Liver (tissue), 9 donors: ENCODE results near the gene CORO2A. TPM values are rescaled to one million over a fixed set of nuclear protein-coding genes. Genes with fewer than 3 reads are reported as not detected.

Source experiments
- DNase-seq: peaks from one replicate; pipeline ENCODE4 v3.0.0-alpha.2; 2017; ENCODE audit warnings: low spot score
- H3K27ac ChIP-seq, 2 donors: one replicate each; pipeline ENCODE4 v1.7.0; 2013; ENCODE audit warnings: inconsistent platforms in 2 of 2, low read length in 2 of 2, control low read depth in 1 of 2, low read depth in 1 of 2, mild to moderate bottlenecking in 1 of 2
- H3K27me3 ChIP-seq, 4 donors: one replicate each; pipeline versions ENCODE4 v1.6.1 to v1.7.0; 2013; ENCODE audit warnings: low read length in 3 of 4, inconsistent platforms in 1 of 4, mild to moderate bottlenecking in 1 of 4, moderate library complexity in 1 of 4; ENCODE audit not compliant: control insufficient read depth in 4 of 4, insufficient read depth in 4 of 4
- H3K36me3 ChIP-seq, 4 donors: one replicate each; pipeline versions ENCODE4 v1.6.1 to v1.7.0; 2013; ENCODE audit warnings: low read length in 3 of 4, mild to moderate bottlenecking in 3 of 4, low read depth in 1 of 4, moderate library complexity in 1 of 4; ENCODE audit not compliant: control insufficient read depth in 4 of 4, insufficient read depth in 3 of 4
- H3K4me1 ChIP-seq, 4 donors: one replicate each; pipeline versions ENCODE4 v1.6.1 to v1.7.0; 2013; ENCODE audit warnings: low read length in 3 of 4, mild to moderate bottlenecking in 3 of 4, moderate library complexity in 1 of 4; ENCODE audit not compliant: control insufficient read depth in 4 of 4, insufficient read depth in 4 of 4
- H3K4me3 ChIP-seq, 3 donors: one replicate each; pipeline versions ENCODE4 v1.6.1 to v1.7.0; 2013; ENCODE audit warnings: low read length in 3 of 3, control low read depth in 1 of 3, low read depth in 1 of 3, mild to moderate bottlenecking in 1 of 3
- H3K9ac ChIP-seq, 2 donors: one replicate each; pipeline ENCODE4 v1.7.0; 2013; ENCODE audit warnings: low read length in 2 of 2, mild to moderate bottlenecking in 2 of 2, moderate library complexity in 2 of 2, control low read depth in 1 of 2, low read depth in 1 of 2
- H3K9me3 ChIP-seq, 4 donors: one replicate each; pipeline versions ENCODE4 v1.6.1 to v1.7.0; 2013; ENCODE audit warnings: low read length in 3 of 4; ENCODE audit not compliant: control insufficient read depth in 4 of 4
- EGR1 ChIP-seq, 2 donors: IDR thresholded peaks; 2 replicates each; pipeline ENCODE4 v1.6.1; 2016 to 2018; ENCODE audit warnings: antibody characterized with exemption in 2 of 2, low read depth in 2 of 2
- FOXA1 ChIP-seq: IDR thresholded peaks from 2 replicates; pipeline ENCODE4 v1.6.1; 2016; ENCODE audit warnings: antibody characterized with exemption
- FOXA2 ChIP-seq: IDR thresholded peaks from 2 replicates; pipeline ENCODE4 v1.6.1; 2016; ENCODE audit warnings: antibody characterized with exemption
- GABPA ChIP-seq, 2 donors: IDR thresholded peaks in 1 of 2; conservative IDR thresholded peaks in 1 of 2; 2 replicates each; pipeline ENCODE4 v1.6.1; 2016; ENCODE audit warnings: antibody characterized with exemption in 2 of 2, mild to moderate bottlenecking in 1 of 2, moderate library complexity in 1 of 2
- HNF4A ChIP-seq, 2 donors: conservative IDR thresholded peaks; 2 replicates each; pipeline ENCODE4 v1.6.1; 2016; ENCODE audit warnings: antibody characterized with exemption in 2 of 2, mild to moderate bottlenecking in 2 of 2
- HNF4G ChIP-seq: IDR thresholded peaks from 2 replicates; pipeline ENCODE4 v1.6.1; 2016; ENCODE audit warnings: antibody characterized with exemption
- JUND ChIP-seq, 2 donors: IDR thresholded peaks; 2 replicates each; pipeline ENCODE4 v1.6.1; 2016; ENCODE audit warnings: antibody characterized with exemption in 2 of 2
- NR2F2 ChIP-seq: IDR thresholded peaks from 2 replicates; pipeline ENCODE4 v1.6.1; 2016; ENCODE audit warnings: antibody characterized with exemption
- RAD21 ChIP-seq, 2 donors: IDR thresholded peaks; 2 replicates each; pipeline ENCODE4 v1.6.1; 2016; ENCODE audit warnings: antibody characterized with exemption in 2 of 2, mild to moderate bottlenecking in 2 of 2
- RXRA ChIP-seq, 2 donors: IDR thresholded peaks; 2 replicates each; pipeline ENCODE4 v1.6.1; 2017 to 2018; ENCODE audit warnings: antibody characterized with exemption in 2 of 2, mild to moderate bottlenecking in 1 of 2
- SP1 ChIP-seq: IDR thresholded peaks from 2 replicates; pipeline ENCODE4 v1.6.1; 2018; ENCODE audit warnings: antibody characterized with exemption, mild to moderate bottlenecking
- TAF1 ChIP-seq: conservative IDR thresholded peaks from 2 replicates; pipeline ENCODE4 v1.6.1; 2016; ENCODE audit warnings: antibody characterized with exemption, mild to moderate bottlenecking
- YY1 ChIP-seq: IDR thresholded peaks from 2 replicates; pipeline ENCODE4 v1.6.1; 2016; ENCODE audit warnings: antibody characterized with exemption, mild to moderate bottlenecking
- WGBS: extraction: QIAGEN DNeasy Blood & Tissue Kit; methylation state at CpG from one replicate; pipeline ENCODE4 v1.1.7; 2013; 5-methylcytosine and 5-hydroxymethylcytosine counted together
- polyA plus RNA-seq, 2 donors: library from polyadenylated mRNA; stranded (reverse) in 1 of 2; unstranded in 1 of 2; fragments of 200-250 nt in 1 of 2; fragments of >200 nt in 1 of 2; fragmentation: Nextera tagmentation in 1 of 2; extraction: Ambion mirVana in 1 of 2; gene quantifications; one replicate each; pipeline versions ENCODE4 v1.2.1 to v1.2.3, GENCODE V29; 2013 to 2015
- total RNA-seq, 2 donors: library from RNA; depleted of rRNA; stranded (reverse); fragments of >200 nt; gene quantifications; one replicate each; pipeline ENCODE4 v1.2.3, GENCODE V29; 2014
- TF ChIP-seq, protein P1 (sequence below): IDR thresholded peaks from 2 replicates; pipeline ENCODE4 v1.6.1; 2016; ENCODE audit warnings: antibody characterized with exemption, mild to moderate bottlenecking
- TF ChIP-seq, protein P2 (sequence below): IDR thresholded peaks from 2 replicates; pipeline ENCODE4 v1.6.1; 2016; ENCODE audit warnings: antibody characterized with exemption
- TF ChIP-seq, protein P3 (sequence below): IDR thresholded peaks from 2 replicates; pipeline ENCODE4 v1.6.1; 2016; ENCODE audit warnings: antibody characterized with exemption
- TF ChIP-seq, protein P4 (sequence below): fragments of 150-350 bp; IDR thresholded peaks from 2 replicates; pipeline ENCODE4 v1.5.1; 2017; ENCODE audit warnings: improper control_type of control experiment, low read depth, low read length; ENCODE audit not compliant: missing input control
- TF ChIP-seq, protein P5 (sequence below): IDR thresholded peaks from 2 replicates; pipeline ENCODE4 v1.6.1; 2016; ENCODE audit warnings: antibody characterized with exemption
- donor health status: healthy.
- donor health status: healthy.
- donor health status: healthy.
- donor health status: healthy.
- donor health status: healthy.

CORO2A gene
- total and polyA plus RNA-seq, 4 donors: 1.2 to 2.8 (median 1.4) TPM

DNA sequence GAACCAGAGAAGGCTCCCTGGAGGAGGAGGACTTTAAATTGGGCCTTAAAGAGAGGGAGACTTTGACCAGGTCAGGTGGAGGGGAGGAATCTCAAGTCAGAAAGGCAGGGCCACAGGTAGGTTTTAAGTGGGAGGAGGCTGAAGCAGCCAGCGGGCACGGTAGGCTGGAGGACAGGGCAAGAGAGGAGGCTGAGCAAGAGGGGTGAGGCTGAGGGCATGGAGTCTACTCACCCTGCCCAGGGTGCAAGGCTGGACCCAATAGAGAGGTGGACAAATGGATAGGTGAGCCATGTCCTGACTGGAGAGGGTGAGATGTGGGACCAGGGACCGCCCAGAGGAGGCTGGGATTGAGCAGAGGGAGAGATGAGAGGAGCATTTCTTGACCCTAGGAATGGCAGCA is 47.8 kb downstream of the CORO2A start:
- H3K27ac ChIP-seq: no peak overlapping the region
- 83% methylated on average over 3 of the region's 3 CpGs for WGBS

DNA sequence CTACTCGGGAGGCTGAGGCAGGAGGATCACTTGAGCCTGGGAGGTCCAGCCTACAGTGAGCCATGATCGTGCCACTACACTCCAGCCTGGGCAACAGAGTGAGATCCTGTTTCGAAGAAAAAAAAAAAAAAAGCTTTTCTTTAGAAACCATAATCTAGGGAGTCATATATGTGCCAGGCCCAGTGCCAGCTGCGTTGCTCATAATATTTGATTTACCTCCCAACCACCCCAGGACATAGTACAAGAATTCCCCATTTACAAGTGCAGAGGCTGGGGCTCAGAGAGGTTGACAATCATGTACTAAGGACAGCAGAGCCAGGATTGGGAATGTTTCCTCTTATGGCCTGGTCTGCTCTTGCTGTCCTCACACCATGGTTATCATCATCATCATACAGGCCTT is 48.4 kb downstream of the CORO2A start:
- DNase-seq: no peak
- no peak overlapping the region for H3K27ac ChIP-seq
- no peak overlapping the region for H3K4me3 ChIP-seq
- H3K9ac ChIP-seq: no peak overlapping the region
- 86% methylated on average over 4 of the region's 4 CpGs for WGBS
- H3K4me1 ChIP-seq: peaks cover 12 to 46% (median 36%) of the 10 kb centered on the region in 4 donors
- H3K36me3 ChIP-seq: no peaks in the 10 kb centered on the region
- no peaks in the 10 kb centered on the region for H3K9me3 ChIP-seq
- TF ChIP-seq, protein P1, sequence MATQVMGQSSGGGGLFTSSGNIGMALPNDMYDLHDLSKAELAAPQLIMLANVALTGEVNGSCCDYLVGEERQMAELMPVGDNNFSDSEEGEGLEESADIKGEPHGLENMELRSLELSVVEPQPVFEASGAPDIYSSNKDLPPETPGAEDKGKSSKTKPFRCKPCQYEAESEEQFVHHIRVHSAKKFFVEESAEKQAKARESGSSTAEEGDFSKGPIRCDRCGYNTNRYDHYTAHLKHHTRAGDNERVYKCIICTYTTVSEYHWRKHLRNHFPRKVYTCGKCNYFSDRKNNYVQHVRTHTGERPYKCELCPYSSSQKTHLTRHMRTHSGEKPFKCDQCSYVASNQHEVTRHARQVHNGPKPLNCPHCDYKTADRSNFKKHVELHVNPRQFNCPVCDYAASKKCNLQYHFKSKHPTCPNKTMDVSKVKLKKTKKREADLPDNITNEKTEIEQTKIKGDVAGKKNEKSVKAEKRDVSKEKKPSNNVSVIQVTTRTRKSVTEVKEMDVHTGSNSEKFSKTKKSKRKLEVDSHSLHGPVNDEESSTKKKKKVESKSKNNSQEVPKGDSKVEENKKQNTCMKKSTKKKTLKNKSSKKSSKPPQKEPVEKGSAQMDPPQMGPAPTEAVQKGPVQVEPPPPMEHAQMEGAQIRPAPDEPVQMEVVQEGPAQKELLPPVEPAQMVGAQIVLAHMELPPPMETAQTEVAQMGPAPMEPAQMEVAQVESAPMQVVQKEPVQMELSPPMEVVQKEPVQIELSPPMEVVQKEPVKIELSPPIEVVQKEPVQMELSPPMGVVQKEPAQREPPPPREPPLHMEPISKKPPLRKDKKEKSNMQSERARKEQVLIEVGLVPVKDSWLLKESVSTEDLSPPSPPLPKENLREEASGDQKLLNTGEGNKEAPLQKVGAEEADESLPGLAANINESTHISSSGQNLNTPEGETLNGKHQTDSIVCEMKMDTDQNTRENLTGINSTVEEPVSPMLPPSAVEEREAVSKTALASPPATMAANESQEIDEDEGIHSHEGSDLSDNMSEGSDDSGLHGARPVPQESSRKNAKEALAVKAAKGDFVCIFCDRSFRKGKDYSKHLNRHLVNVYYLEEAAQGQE: no peak
- TF ChIP-seq TAF1 (no peak), HNF4G (no peak), HNF4A (conservative IDR thresholded peaks at IDR 0.05) (no peak), RAD21 (IDR thresholded peaks at IDR 0.05) (no peak), YY1 (no peak), SP1 (no peak), NR2F2 (no peak), JUND (IDR thresholded peaks at IDR 0.05) (no peak), RXRA (IDR thresholded peaks at IDR 0.05) (no peak), EGR1 (IDR thresholded peaks at IDR 0.05; ENCODE audit: low read depth in 2 of 2) (no peak), FOXA2 (no peak)
- TF ChIP-seq, protein P2, sequence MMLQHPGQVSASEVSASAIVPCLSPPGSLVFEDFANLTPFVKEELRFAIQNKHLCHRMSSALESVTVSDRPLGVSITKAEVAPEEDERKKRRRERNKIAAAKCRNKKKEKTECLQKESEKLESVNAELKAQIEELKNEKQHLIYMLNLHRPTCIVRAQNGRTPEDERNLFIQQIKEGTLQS: no peak
- TF ChIP-seq, protein P3, sequence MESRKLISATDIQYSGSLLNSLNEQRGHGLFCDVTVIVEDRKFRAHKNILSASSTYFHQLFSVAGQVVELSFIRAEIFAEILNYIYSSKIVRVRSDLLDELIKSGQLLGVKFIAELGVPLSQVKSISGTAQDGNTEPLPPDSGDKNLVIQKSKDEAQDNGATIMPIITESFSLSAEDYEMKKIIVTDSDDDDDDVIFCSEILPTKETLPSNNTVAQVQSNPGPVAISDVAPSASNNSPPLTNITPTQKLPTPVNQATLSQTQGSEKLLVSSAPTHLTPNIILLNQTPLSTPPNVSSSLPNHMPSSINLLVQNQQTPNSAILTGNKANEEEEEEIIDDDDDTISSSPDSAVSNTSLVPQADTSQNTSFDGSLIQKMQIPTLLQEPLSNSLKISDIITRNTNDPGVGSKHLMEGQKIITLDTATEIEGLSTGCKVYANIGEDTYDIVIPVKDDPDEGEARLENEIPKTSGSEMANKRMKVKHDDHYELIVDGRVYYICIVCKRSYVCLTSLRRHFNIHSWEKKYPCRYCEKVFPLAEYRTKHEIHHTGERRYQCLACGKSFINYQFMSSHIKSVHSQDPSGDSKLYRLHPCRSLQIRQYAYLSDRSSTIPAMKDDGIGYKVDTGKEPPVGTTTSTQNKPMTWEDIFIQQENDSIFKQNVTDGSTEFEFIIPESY: no peak
- no peaks in the 10 kb centered on the region for H3K27me3 ChIP-seq

More for the DNA sequence above, 47.8 kb downstream of the CORO2A start:
- H3K27me3 ChIP-seq: no peaks in the 10 kb centered on the region
- no peak for DNase-seq
- no peak overlapping the region for H3K4me3 ChIP-seq
- H3K9ac ChIP-seq: no peak overlapping the region
- no peaks in the 10 kb centered on the region for H3K9me3 ChIP-seq
- no peak for TF ChIP-seq FOXA1
- TF ChIP-seq, protein P1: no peak
- TF ChIP-seq, protein P4, sequence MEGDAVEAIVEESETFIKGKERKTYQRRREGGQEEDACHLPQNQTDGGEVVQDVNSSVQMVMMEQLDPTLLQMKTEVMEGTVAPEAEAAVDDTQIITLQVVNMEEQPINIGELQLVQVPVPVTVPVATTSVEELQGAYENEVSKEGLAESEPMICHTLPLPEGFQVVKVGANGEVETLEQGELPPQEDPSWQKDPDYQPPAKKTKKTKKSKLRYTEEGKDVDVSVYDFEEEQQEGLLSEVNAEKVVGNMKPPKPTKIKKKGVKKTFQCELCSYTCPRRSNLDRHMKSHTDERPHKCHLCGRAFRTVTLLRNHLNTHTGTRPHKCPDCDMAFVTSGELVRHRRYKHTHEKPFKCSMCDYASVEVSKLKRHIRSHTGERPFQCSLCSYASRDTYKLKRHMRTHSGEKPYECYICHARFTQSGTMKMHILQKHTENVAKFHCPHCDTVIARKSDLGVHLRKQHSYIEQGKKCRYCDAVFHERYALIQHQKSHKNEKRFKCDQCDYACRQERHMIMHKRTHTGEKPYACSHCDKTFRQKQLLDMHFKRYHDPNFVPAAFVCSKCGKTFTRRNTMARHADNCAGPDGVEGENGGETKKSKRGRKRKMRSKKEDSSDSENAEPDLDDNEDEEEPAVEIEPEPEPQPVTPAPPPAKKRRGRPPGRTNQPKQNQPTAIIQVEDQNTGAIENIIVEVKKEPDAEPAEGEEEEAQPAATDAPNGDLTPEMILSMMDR: no peak
- TF ChIP-seq RAD21 (IDR thresholded peaks at IDR 0.05): no peak
- no peak for TF ChIP-seq TAF1
- no peak for TF ChIP-seq HNF4G
- TF ChIP-seq GABPA (IDR thresholded peaks at IDR 0.05 in 1 of 2, conservative IDR thresholded peaks at IDR 0.05 in 1 of 2): no peak
- no peak for TF ChIP-seq FOXA2
- no peak for TF ChIP-seq HNF4A (conservative IDR thresholded peaks at IDR 0.05)
- TF ChIP-seq, protein P5, sequence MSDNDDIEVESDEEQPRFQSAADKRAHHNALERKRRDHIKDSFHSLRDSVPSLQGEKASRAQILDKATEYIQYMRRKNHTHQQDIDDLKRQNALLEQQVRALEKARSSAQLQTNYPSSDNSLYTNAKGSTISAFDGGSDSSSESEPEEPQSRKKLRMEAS: no peak
- TF ChIP-seq, protein P2: no peak
- H3K36me3 ChIP-seq: no peaks in the 10 kb centered on the region
- H3K4me1 ChIP-seq: peaks cover 12 to 46% (median 36%) of the 10 kb centered on the region in 4 donors
